Measurements from ENCODE around the gene TACC3. TPM values are rescaled to one million over a fixed set of nuclear protein-coding genes. Genes with fewer than 3 reads are reported as not detected.

The TACC3 gene
- total RNA-seq, 1 experiment from 2014 or later, result 156 TPM

- peak within 1 kb of the TSS; percentile 72 for H3K4me2 ChIP-seq (ENCODE audit: insufficient read depth, insufficient read length, low read length)
- H3K23ac ChIP-seq (ENCODE audit: insufficient read length, low read depth, low read length), result no peak within 1 kb of the TSS
- no peak within 1 kb of the TSS for H4K8ac ChIP-seq (replicated peaks; ENCODE audit: insufficient read length, low read depth, low read length)
- H2AFZ ChIP-seq (ENCODE audit: low read length), result no peak within 1 kb of the TSS
- H3K27ac ChIP-seq (ENCODE audit: insufficient read length, low read depth, low read length), result peak within 1 kb of the TSS; percentile 7
- H3K9me3 ChIP-seq (ENCODE audit: control insufficient read depth, low read depth, low read length), result no peaks in the 10 kb centered on the region
- Mint-ChIP-seq H3K36me3 (ENCODE audit: insufficient read depth in 1 of 3, low read depth in 3 of 3) (peaks cover 14 to 36% (median 28%) of the 10 kb centered on the region in 3 experiments), H3K4me1 (peaks cover 27 to 31% of the 10 kb centered on the region in 2 experiments), H3K9me3 (peaks cover 0 to 3% of the 10 kb centered on the region in 2 experiments; a peak in 1 of 5 replicates), H3K27ac (peak within 1 kb of the TSS; percentile 83 to 99 (median 98)), H3K4me3 (peak within 1 kb of the TSS; percentile 93 to 97), H3K27me3 (ENCODE audit: low read depth) (no peaks in the 10 kb centered on the region; the same call in 1 of the 2 replicates)
- H2BK12ac ChIP-seq (ENCODE audit: insufficient read length, low read depth, low read length), result no peak within 1 kb of the TSS
- peak within 1 kb of the TSS; percentile 72 for H3K9ac ChIP-seq (ENCODE audit: extremely low read depth, insufficient read length, low read length)
- H3K14ac ChIP-seq (ENCODE audit: insufficient read depth, low read length), result peak within 1 kb of the TSS; percentile 95
- no peak within 1 kb of the TSS for H2BK5ac ChIP-seq (ENCODE audit: insufficient read length, low read length)
- no peak within 1 kb of the TSS for H3K56ac ChIP-seq (ENCODE audit: insufficient read length, low read depth, low read length)
- H4K5ac ChIP-seq (ENCODE audit: insufficient read length, low read depth, low read length), result peak within 1 kb of the TSS; percentile 22
- peaks cover 3% of the 10 kb centered on the region for H3K79me1 ChIP-seq (ENCODE audit: insufficient read depth, low read depth, low read length, poor library complexity, severe bottlenecking)
- H2AK5ac ChIP-seq (ENCODE audit: insufficient read length, low read length), result no peak within 1 kb of the TSS
- H4K91ac ChIP-seq (ENCODE audit: insufficient read length, low read depth, low read length), result no peak within 1 kb of the TSS
- no peak within 1 kb of the TSS; the same call in 1 of the 2 replicates for H3K4ac ChIP-seq (ENCODE audit: low read depth, low read length)
- H3T11ph ChIP-seq (ENCODE audit: low read length), result no peak within 1 kb of the TSS
- no peaks in the 10 kb centered on the region for H3K4me1 ChIP-seq (ENCODE audit: insufficient read depth, low read length)
- peak within 1 kb of the TSS; percentile 85 for H3K18ac ChIP-seq (ENCODE audit: insufficient read length, low read depth, low read length)
- no peak within 1 kb of the TSS for H2BK20ac ChIP-seq (ENCODE audit: low read depth, low read length, poor library complexity, severe bottlenecking)
- WGBS (ENCODE audit: extremely low coverage, insufficient read length, low lambda C conversion rate), result no CpG with 5 or more reads among the region's 98 CpGs
- peaks cover 2% of the 10 kb centered on the region for H4K20me1 ChIP-seq (ENCODE audit: control insufficient read depth, insufficient read depth, insufficient read length)
- peaks cover 4% of the 10 kb centered on the region; the same call in 1 of the 2 replicates for H3K79me2 ChIP-seq (ENCODE audit: insufficient read depth, low read length)
- TF ChIP-seq CTCF (conservative IDR thresholded peaks at IDR 0.05), result no peak
- DNase-seq, result peak; percentile 93
- no peak within 1 kb of the TSS for H2BK120ac ChIP-seq (ENCODE audit: low read depth, low read length, poor library complexity, severe bottlenecking)
- no peak within 1 kb of the TSS; the same call in 1 of the 2 replicates for H2BK15ac ChIP-seq (ENCODE audit: low read depth, low read length)
- peaks cover 11% of the 10 kb centered on the region for H3K23me2 ChIP-seq (ENCODE audit: insufficient read length, low read depth, low read length, poor library complexity, severe bottlenecking)
- no peaks in the 10 kb centered on the region for H3K27me3 ChIP-seq (ENCODE audit: insufficient read depth, low read length)
These were observed 8.9 kb upstream of the TACC3 start, which contains the start of gene SLBP for GRCh38 chr4:1712216-1713002. TSS of gene SLBP (minus strand) at chr4:1712319. CDS start at chr4:1712188, 131 bp downstream.
